WI38 (cell line): Measurements from ENCODE around the gene AACS.

Experiments used
- H3K4me3 ChIP-seq: 2 replicates; pipeline ENCODE4 v1.5.1; 2011; ENCODE audit warnings: low read depth, mild to moderate bottlenecking, control low read depth, low read length
- TF ChIP-seq, protein P1 (sequence below): IDR thresholded peaks from 2 replicates; pipeline ENCODE4 v1.5.1; 2012; ENCODE audit warnings: low read depth, mild to moderate bottlenecking, control low read depth, low read length

AACS gene

DNA sequence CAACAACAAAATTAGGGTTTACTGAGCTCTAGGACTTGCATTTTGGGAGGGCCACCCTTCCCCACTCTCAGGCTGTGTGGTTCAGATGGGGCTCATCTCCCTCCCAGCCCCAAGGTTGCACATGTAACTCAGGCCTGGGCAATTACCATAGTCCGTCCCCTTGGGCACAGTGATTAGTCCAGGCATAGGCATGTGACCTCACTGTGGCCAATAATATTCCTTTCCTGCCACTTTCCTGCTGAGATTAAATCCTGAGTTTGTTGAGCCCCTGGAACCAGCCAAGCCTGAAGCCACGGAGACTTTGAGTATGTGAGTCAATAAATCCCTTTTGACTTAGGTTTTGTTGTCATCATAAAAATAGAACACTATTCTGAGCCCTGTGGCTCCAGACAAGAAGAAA, 113.0 kb downstream of the AACS start:
- TF ChIP-seq, protein P1, sequence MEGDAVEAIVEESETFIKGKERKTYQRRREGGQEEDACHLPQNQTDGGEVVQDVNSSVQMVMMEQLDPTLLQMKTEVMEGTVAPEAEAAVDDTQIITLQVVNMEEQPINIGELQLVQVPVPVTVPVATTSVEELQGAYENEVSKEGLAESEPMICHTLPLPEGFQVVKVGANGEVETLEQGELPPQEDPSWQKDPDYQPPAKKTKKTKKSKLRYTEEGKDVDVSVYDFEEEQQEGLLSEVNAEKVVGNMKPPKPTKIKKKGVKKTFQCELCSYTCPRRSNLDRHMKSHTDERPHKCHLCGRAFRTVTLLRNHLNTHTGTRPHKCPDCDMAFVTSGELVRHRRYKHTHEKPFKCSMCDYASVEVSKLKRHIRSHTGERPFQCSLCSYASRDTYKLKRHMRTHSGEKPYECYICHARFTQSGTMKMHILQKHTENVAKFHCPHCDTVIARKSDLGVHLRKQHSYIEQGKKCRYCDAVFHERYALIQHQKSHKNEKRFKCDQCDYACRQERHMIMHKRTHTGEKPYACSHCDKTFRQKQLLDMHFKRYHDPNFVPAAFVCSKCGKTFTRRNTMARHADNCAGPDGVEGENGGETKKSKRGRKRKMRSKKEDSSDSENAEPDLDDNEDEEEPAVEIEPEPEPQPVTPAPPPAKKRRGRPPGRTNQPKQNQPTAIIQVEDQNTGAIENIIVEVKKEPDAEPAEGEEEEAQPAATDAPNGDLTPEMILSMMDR, result no peak
- H3K4me3 ChIP-seq, result no peak overlapping the region

DNA sequence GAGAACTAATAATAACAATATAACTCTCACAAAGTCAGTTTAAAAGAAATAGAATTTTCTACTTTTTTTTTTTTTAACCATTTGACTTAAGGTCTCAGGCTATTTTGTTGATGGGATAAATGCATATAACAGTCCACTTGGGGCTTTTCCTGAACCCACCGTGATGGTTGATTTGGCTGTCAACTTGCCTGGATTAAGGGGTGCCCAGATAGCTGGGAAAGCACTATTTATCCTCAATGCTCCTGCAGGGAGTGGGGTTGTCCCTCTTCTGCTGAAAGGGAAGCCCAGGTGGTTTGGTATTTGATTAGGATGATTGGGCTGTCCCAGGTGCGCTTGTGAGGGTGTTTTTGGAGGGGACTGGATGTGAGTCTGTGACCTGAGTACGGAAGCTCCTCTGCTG, 114.9 kb downstream of the AACS start:
- TF ChIP-seq, protein P1, result no peak

DNA sequence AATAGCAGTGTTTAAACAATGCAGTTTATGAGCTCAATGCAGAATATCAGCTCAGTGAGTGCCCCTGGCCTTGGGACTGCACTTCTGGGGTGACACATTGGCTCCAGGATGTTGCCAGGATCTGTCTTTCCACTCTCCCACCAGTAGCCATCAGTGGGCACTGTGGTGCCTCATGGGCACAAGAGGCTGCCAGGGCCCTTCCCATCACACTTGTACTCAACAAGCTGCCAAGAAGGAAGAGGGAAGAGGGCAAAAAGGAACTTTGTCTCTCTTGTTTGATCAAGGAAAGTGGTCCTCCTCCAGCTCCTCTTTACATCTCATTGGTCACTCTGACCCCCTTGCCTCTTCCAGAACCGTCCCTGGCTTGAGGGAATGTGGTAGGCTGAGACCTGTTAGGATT, 115.9 kb downstream of the AACS start:
- TF ChIP-seq, protein P1, result no peak
- no peak overlapping the region for H3K4me3 ChIP-seq

More for the DNA sequence above, 114.9 kb downstream of the AACS start:
- H3K4me3 ChIP-seq, result no peak overlapping the region

DNA sequence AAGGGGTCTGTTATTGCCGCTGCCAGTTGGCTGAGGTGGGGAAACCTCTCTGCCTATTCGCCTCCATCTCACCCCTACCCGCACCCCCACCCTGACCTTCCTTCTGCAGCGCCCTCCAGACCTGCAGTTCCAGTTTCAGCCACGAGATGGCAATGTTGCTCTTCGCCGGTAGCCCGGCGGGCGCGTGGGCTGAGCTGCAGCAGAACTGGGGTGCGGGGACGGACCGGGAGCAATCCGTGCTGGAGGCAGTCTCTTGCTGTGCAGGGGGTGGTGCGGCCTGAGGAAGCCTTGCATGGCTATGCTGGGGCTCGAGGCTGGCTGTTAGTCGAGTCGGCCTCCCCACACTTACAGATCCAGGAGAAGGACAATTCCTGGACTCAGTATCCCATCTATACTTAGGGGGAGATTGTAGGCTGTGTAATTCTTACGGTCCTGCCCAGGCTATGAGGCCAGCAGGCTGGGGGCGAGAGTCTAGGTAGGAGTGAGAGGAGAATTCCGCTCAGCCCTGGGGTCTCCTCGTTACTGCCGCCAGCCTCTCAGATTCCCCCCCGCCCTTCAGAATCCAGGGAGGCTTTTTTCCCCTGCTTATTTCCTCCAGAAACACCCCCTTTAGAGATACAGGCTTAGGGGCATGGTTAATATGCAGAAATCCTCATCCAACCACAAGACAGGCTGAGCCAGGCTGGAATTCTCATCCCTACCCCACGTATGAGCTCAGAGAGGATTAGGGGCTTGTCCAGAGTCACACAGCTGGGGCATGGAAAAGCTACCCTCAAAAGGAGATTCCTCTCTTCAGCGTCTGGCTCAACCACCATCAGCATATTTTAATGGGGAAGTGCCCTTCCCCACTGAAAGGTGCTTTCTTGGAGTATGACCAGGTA, 118.2 kb downstream of the AACS start:
- no peak overlapping the region for H3K4me3 ChIP-seq
- TF ChIP-seq, protein P1, result peak; percentile 99

DNA sequence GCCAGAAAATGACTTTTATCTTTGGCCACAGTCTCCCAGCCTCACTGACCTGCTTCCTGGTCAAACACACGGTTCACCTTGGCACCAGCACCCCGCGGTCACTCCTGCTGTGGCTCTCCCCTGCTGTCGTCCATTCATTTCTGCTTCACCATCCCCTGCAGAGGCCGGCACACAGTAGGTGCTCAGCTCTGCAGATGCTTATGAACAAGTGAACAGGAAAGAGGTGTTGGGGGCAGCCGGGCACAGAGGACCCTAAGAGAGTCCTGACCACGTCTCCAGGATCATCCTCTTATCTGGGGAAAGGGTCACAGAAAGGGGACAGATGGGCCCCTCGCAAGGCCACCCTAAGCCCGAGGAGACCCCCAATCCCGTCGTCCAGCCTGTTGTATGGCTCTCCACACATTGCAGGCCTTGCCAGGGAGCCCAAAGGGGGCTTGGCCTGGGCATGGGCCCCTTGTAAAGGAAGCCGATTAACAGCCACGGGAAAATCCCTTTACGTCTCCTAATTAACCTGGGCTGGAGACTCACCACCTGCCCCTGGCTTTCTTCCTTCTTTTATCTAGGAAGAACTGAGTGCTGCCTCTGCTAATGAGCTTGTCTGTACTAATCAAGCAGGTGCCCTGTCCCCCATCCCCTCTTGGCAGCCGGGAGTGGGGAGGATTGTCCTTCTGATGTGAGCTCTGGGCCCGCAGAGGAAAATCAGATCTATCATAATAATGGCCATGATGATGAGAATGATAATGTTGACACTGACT, 119.2 kb downstream of the AACS start:
- TF ChIP-seq, protein P1, result no peak
- H3K4me3 ChIP-seq, result no peak overlapping the region

DNA sequence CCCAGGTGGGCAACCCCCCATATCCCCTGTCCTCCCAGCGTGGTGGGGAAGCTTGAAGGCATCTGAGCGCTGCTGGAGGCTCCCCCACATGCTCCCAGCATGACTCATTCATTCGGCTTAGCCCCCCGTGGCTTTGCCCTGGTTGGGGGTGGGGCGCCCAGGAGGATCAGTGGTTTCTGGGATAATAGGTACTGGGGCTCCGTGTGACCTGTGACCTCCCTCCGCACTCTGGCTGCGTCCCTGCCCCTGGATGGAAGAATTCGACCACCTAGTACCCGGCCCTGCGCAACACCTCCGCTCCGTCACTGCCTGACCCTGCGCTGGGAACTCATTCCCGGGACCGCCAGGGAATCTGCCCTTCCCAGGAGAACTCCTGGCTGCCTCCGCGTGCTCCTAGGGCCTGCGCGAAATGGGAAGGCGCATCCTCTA, 120.1 kb downstream of the AACS start:
- TF ChIP-seq, protein P1, result no peak
- no peak overlapping the region for H3K4me3 ChIP-seq
